A549 (cell line): ENCODE results near the gene TNIK. TPM values are rescaled to one million over a fixed set of nuclear protein-coding genes. Genes with fewer than 3 reads are reported as not detected.
A peak's percentile ranks its signal among the peaks of the same experiment; 100 is the strongest.

Experiments
- ATAC-seq, 2 experiments: fragments of 200-7000 bp in 1 of 2; fragments of >200 bp in 1 of 2; cut with Nextera tagmentation in 1 of 2; cut with Tn5 transposase in 1 of 2; 3 replicates each; pipeline versions ENCODE4 v1.8.0 to v1.9.1; 2018 to 2020; ENCODE audit warnings: mild to moderate bottlenecking in 1 of 2, moderate library complexity in 1 of 2
- CTCF ChIA-PET: fragments of 300-600 bp; sonication (Branson Sonifier 250); formaldehyde crosslinking; extraction: SDS; loops from one replicate; lab custom pipeline; 2021; ENCODE audit warnings: antibody characterized with exemption, inconsistent platforms; lab: Yijun Ruan, JAX
- POLR2A ChIA-PET: fragments of 350-600 bp; formaldehyde crosslinking; extraction: SDS; loops from one replicate; lab custom pipeline; 2021; ENCODE audit warnings: antibody characterized with exemption, inconsistent platforms; lab: Yijun Ruan, JAX
- DNase-seq, 2 experiments: peaks; one replicate each; pipeline versions ENCODE4 v3.0.0 to v3.0.0-alpha.2; 2011 to 2016; ENCODE audit warnings: low read depth in 1 of 2, low spot score in 1 of 2
- FAIRE-seq: peaks from 2 replicates; lab custom pipeline; 2011; peaks lifted over from hg19 to GRCh38; lab: Jason Lieb, UNC
- H3K27ac ChIP-seq, 2 experiments: fragments of >200 bp; sonication (Bioruptor Twin); formaldehyde crosslinking; 3 replicates each; pipeline ENCODE4 v1.5.1; 2016 to 2017
- H3K4me1 ChIP-seq: fragments of >200 bp; sonication (Bioruptor Twin); formaldehyde crosslinking; 3 replicates; pipeline ENCODE4 v1.6.1; 2016
- H3K4me2 ChIP-seq: fragments of >200 bp; sonication (Bioruptor Twin); formaldehyde crosslinking; 3 replicates; pipeline ENCODE4 v1.6.1; 2016
- H3K4me3 ChIP-seq: fragments of >200 bp; sonication (Bioruptor Twin); formaldehyde crosslinking; 3 replicates; pipeline ENCODE4 v1.5.1; 2016
- H3K9me3 ChIP-seq: fragments of >200 bp; sonication (Bioruptor Twin); formaldehyde crosslinking; 3 replicates; pipeline ENCODE4 v1.6.1; 2016
- ATOH8 ChIP-seq: fragments of 250-450 bp; sonication (Bioruptor Pico); IDR thresholded peaks from 2 replicates; pipeline ENCODE4 v1.5.0; 2020; ENCODE audit warnings: low read depth, mild to moderate bottlenecking, moderate library complexity
- BCL3 ChIP-seq: fragments of >200 bp; sonication (Bioruptor Twin); formaldehyde crosslinking; IDR thresholded peaks from 3 replicates; pipeline ENCODE4 v1.6.1; 2016
- CBX8 ChIP-seq: fragments of 200-600 bp; sonication (generic); IDR thresholded peaks from 2 replicates; pipeline ENCODE4 v1.6.1; 2016
- CEBPB ChIP-seq, 2 experiments: fragments of >200 bp in 1 of 2; sonication (Bioruptor Twin) in 1 of 2; formaldehyde crosslinking in 1 of 2; IDR thresholded peaks; 2 replicates each; pipeline ENCODE4 v1.6.1; 2012 to 2016
- CHD2 ChIP-seq: fragments of 150-350 bp; IDR thresholded peaks from 2 replicates; pipeline ENCODE4 v1.6.1; 2014; ENCODE audit warnings: low read length; ENCODE audit not compliant: partially characterized antibody
- CHD4 ChIP-seq: fragments of 200-600 bp; sonication (generic); IDR thresholded peaks from 2 replicates; pipeline ENCODE4 v1.6.1; 2016; ENCODE audit warnings: antibody characterized with exemption, mild to moderate bottlenecking, borderline replicate concordance
- CTCF ChIP-seq: fragments of >200 bp; sonication (Bioruptor Twin); formaldehyde crosslinking; IDR thresholded peaks from 3 replicates; pipeline ENCODE4 v1.5.1; 2016
- E2F6 ChIP-seq: IDR thresholded peaks from 2 replicates; pipeline ENCODE4 v1.6.1; 2012; ENCODE audit warnings: low read depth, borderline replicate concordance
- EHF ChIP-seq: fragments of 250-450 bp; sonication (Bioruptor Pico); IDR thresholded peaks from 2 replicates; pipeline ENCODE4 v1.5.0; 2020; ENCODE audit warnings: mild to moderate bottlenecking
- EP300 ChIP-seq, 2 experiments: fragments of >200 bp; sonication (Bioruptor Twin); formaldehyde crosslinking; IDR thresholded peaks; 2 replicates in 1 of 2; 3 replicates in 1 of 2; pipeline ENCODE4 v1.6.1; 2016 to 2017
- FOSL2 ChIP-seq, 2 experiments: fragments of 450-650 bp in 1 of 2; fragments of >200 bp in 1 of 2; sonication (Bioruptor Twin) in 1 of 2; formaldehyde crosslinking; IDR thresholded peaks; 2 replicates each; pipeline versions ENCODE4 v1.5.0 to v1.6.1; 2016 to 2020; ENCODE audit warnings: mild to moderate bottlenecking in 1 of 2, moderate library complexity in 1 of 2
- GATA3 ChIP-seq: IDR thresholded peaks from 2 replicates; pipeline ENCODE4 v1.6.1; 2012; ENCODE audit warnings: borderline replicate concordance
- HDAC2 ChIP-seq: fragments of 200-600 bp; sonication (generic); IDR thresholded peaks from 2 replicates; pipeline ENCODE4 v1.6.1; 2016
- HEYL ChIP-seq: fragments of 250-450 bp; sonication (Bioruptor Pico); IDR thresholded peaks from 2 replicates; pipeline ENCODE4 v1.8.0; 2021; ENCODE audit warnings: mild to moderate bottlenecking, moderate library complexity
- JUN ChIP-seq, 2 experiments: fragments of >200 bp; sonication (Bioruptor Twin); formaldehyde crosslinking; IDR thresholded peaks; 2 replicates in 1 of 2; 3 replicates in 1 of 2; pipeline ENCODE4 v1.6.1; 2016 to 2017
- KDM1A ChIP-seq: fragments of 200-600 bp; sonication (generic); IDR thresholded peaks from 2 replicates; pipeline ENCODE4 v1.6.1; 2016; ENCODE audit warnings: low read depth, mild to moderate bottlenecking
- MAFK ChIP-seq: fragments of 450-650 bp; IDR thresholded peaks from 2 replicates; pipeline ENCODE4 v1.6.1; 2014; ENCODE audit not compliant: partially characterized antibody
- MAX ChIP-seq: IDR thresholded peaks from 2 replicates; pipeline ENCODE4 v1.6.1; 2012
- NFE2L2 ChIP-seq: fragments of 150-350 bp; conservative IDR thresholded peaks from 2 replicates; pipeline ENCODE4 v1.6.1; 2014; ENCODE audit warnings: low read length
- PHF8 ChIP-seq: fragments of 200-600 bp; sonication (generic); IDR thresholded peaks from 2 replicates; pipeline ENCODE4 v1.6.1; 2016; ENCODE audit warnings: low read depth, mild to moderate bottlenecking, antibody characterized with exemption, moderate library complexity, borderline replicate concordance
- POLR2A ChIP-seq: IDR thresholded peaks from 2 replicates; pipeline ENCODE4 v1.6.1; 2012; ENCODE audit warnings: mild to moderate bottlenecking, low read length
- POLR2AphosphoS2 ChIP-seq: conservative IDR thresholded peaks from 2 replicates; pipeline ENCODE4 v1.6.1; 2012; ENCODE audit warnings: low read length, improper control_type of control experiment, inconsistent platforms
- RAD21 ChIP-seq, 2 experiments: fragments of >200 bp in 1 of 2; sonication (Bioruptor Twin) in 1 of 2; formaldehyde crosslinking in 1 of 2; IDR thresholded peaks in 1 of 2; conservative IDR thresholded peaks in 1 of 2; 2 replicates in 1 of 2; 3 replicates in 1 of 2; pipeline ENCODE4 v1.6.1; 2012 to 2018; ENCODE audit warnings: inconsistent platforms in 1 of 2
- RCOR1 ChIP-seq: fragments of 150-350 bp; IDR thresholded peaks from 2 replicates; pipeline ENCODE4 v1.6.1; 2014; ENCODE audit warnings: antibody characterized with exemption, low read length, low read depth
- RNF2 ChIP-seq: fragments of 200-600 bp; sonication (generic); IDR thresholded peaks from 2 replicates; pipeline ENCODE4 v1.6.1; 2016; ENCODE audit warnings: low read depth, mild to moderate bottlenecking, antibody characterized with exemption, moderate library complexity, borderline replicate concordance
- SMC3 ChIP-seq: fragments of >200 bp; sonication (Bioruptor Twin); formaldehyde crosslinking; IDR thresholded peaks from 3 replicates; pipeline ENCODE4 v1.6.1; 2018; ENCODE audit warnings: inconsistent platforms
- TFCP2L1 ChIP-seq: fragments of 250-450 bp; sonication (Bioruptor Pico); IDR thresholded peaks from 2 replicates; pipeline ENCODE4 v1.5.0; 2021; ENCODE audit warnings: mild to moderate bottlenecking
- ZC3H11A ChIP-seq: fragments of 450-650 bp; IDR thresholded peaks from 2 replicates; pipeline ENCODE4 v1.6.1; 2014; ENCODE audit warnings: antibody characterized with exemption, mild to moderate bottlenecking
- WGBS: methylation state at CpG from one replicate; pipeline ENCODE4 v1.1.6; 2017; ENCODE audit errors: missing lambda C conversion rate; 5-methylcytosine and 5-hydroxymethylcytosine counted together
- polyA plus RNA-seq, 4 experiments: library from polyadenylated mRNA; depleted of rRNA in 3 of 4; stranded (reverse); fragments of >200 nt; fragmentation: RNase III in 1 of 4; extraction: RNeasy Plus Mini Kit Qiagen cat#74134 plus additional on column Dnase treatment in 1 of 4; gene quantifications; 2 replicates in 3 of 4; 3 replicates in 1 of 4; pipeline ENCODE4 v1.2.3, GENCODE V29; 2011 to 2017

The TNIK gene
- polyA plus RNA-seq, 2 of the 4 experiments (the other 2 are of a cell fraction) = 1.6 to 1.8 TPM

- FAIRE-seq = no peak
- no peak overlapping the region for H3K4me3 ChIP-seq
- 14% methylated on average over 6 of the region's 6 CpGs for WGBS
- peak; percentile 63 for TF ChIP-seq CTCF
- TF ChIP-seq RAD21 (conservative IDR thresholded peaks at IDR 0.05 in 1 of 2, IDR thresholded peaks at IDR 0.05 in 1 of 2) = peak; percentile 84 to 86
- no peak for TF ChIP-seq HEYL (CRISPR knock-in tag)
- TF ChIP-seq CHD4 = no peak
- peak; percentile 85 for TF ChIP-seq SMC3
- no peak for TF ChIP-seq POLR2AphosphoS2
- TF ChIP-seq, all 56 proteins: peak for 3
- ATAC-seq = peak; percentile 89 to 92
- Histone ChIP-seq H3K4me2 (no peak overlapping the region), H3K9me3 (no peaks in the 10 kb centered on the region), H3K27ac (peak overlapping the region; percentile 19 to 60; a peak in 4 of 6 replicates), H3K4me1 (peaks cover 36% of the 10 kb centered on the region)
- DNase-seq = peak; percentile 39 to 59
- ChIA-PET POLR2A (no interaction called here), CTCF (interaction anchor here (0.6 to 3.1 kb wide), 36 partner anchors 8 to 1601 kb away, joined by 3 to 22 read pairs (median 4); no protein-coding TSS in a partner anchor)
These were observed 410.3 kb downstream of the TNIK start for GRCh38 chr3:171049861-171050444.

- ChIA-PET CTCF (no interaction called here), POLR2A (no interaction called here)
- ATAC-seq (no peak), FAIRE-seq (no peak), DNase-seq (no peak)
- H3K9me3 ChIP-seq = no peaks in the 10 kb centered on the region
- peak overlapping the region; percentile 41 to 85; a peak in 3 of 6 replicates for H3K27ac ChIP-seq
- H3K4me2 ChIP-seq = no peak overlapping the region
- H3K4me1 ChIP-seq = peaks cover 36% of the 10 kb centered on the region
- H3K4me3 ChIP-seq = no peak overlapping the region
- 65% methylated on average over 4 of the region's 4 CpGs for WGBS
- TF ChIP-seq GATA3 (no peak), EHF (CRISPR knock-in tag) (no peak), ZC3H11A (no peak), NFE2L2 (no peak)
- TF ChIP-seq, all 56 proteins: peak for 0
These were observed 413.4 kb downstream of the TNIK start for GRCh38 chr3:171046760-171047159.

GRCh38 chr3:171044835-171045793 is 415.1 kb downstream of the TNIK start:
- CTCF ChIA-PET = interaction anchor here (1.0 kb wide), 1 partner anchor 138 kb away, joined by 3 read pairs; no protein-coding TSS in a partner anchor
- Histone ChIP-seq H3K27ac (peak overlapping the region; percentile 72 to 85), H3K9me3 (no peaks in the 10 kb centered on the region), H3K4me2 (peak overlapping the region; percentile 70), H3K4me3 (no peak overlapping the region), H3K4me1 (peaks cover 34% of the 10 kb centered on the region)
- WGBS = 12% methylated on average over 14 of the region's 14 CpGs
- DNase-seq (peak; percentile 5 to 81), FAIRE-seq (no peak), ATAC-seq (peak; percentile 82 to 85)
- POLR2A ChIA-PET = no interaction called here
- TF ChIP-seq HDAC2 (no peak), E2F6 (peak; percentile 48; the same call in 1 of the 2 replicates), JUN (IDR thresholded peaks at IDR 0.05) (peak in 1 of 2 experiments; percentile 46; a peak in 1 of 5 replicates), EP300 (IDR thresholded peaks at IDR 0.05) (peak in 1 of 2 experiments; percentile 62; a peak in 2 of 5 replicates), MAFK (peak; percentile 65), TFCP2L1 (CRISPR knock-in tag) (no peak), POLR2A (no peak), MAX (peak; percentile 59; the same call in 1 of the 2 replicates), BCL3 (no peak), CEBPB (IDR thresholded peaks at IDR 0.05) (peak; percentile 62 to 76; a peak in 3 of 4 replicates), ATOH8 (CRISPR knock-in tag) (no peak), PHF8 (no peak), CHD2 (no peak), FOSL2 (IDR thresholded peaks at IDR 0.05) (no peak), FOSL2 (CRISPR knock-in tag; IDR thresholded peaks at IDR 0.05) (peak; percentile 17; the same call in 1 of the 2 replicates), RNF2 (no peak), KDM1A (no peak), RCOR1 (no peak), CBX8 (no peak), POLR2AphosphoS2 (no peak)
